Adrenal gland (tissue), 12 donors: Measurements from ENCODE around the gene SUV39H2. TPM values are rescaled to one million over a fixed set of nuclear protein-coding genes. Genes with fewer than 3 reads are reported as not detected.

Experiments
- DNase-seq, 7 donors: peaks; one replicate each; pipeline ENCODE4 v3.0.0-alpha.2; 2019 to 2020
- H3K27ac ChIP-seq, 5 donors: fragments of 200-600 bp; sonication (generic) in 4 of 5; 1 replicate in 3 of 5; 2 replicates in 2 of 5; pipeline versions ENCODE4 v1.5.1 to v1.8.0; 2016 to 2020; ENCODE audit warnings: mild to moderate bottlenecking in 1 of 5
- H3K27me3 ChIP-seq: fragments of 200-600 bp; 2 replicates; pipeline ENCODE4 v1.8.0; 2021
- H3K36me3 ChIP-seq, 2 donors: fragments of 200-600 bp; replicated peaks in 1 of 2; 1 replicate in 1 of 2; 2 replicates in 1 of 2; pipeline versions ENCODE4 v1.5.1 to v1.8.0; 2018 to 2022
- H3K4me1 ChIP-seq, 2 donors: fragments of 200-600 bp; replicated peaks in 1 of 2; 1 replicate in 1 of 2; 2 replicates in 1 of 2; pipeline versions ENCODE4 v1.5.1 to v1.8.0; 2018 to 2021
- H3K4me3 ChIP-seq, 4 donors: fragments of 200-600 bp; sonication (generic) in 3 of 4; one replicate each; pipeline ENCODE4 v1.5.1; 2016 to 2018
- H3K9me3 ChIP-seq, 3 donors: fragments of 200-600 bp; sonication (generic) in 1 of 3; replicated peaks in 1 of 3; 1 replicate in 2 of 3; 2 replicates in 1 of 3; pipeline versions ENCODE4 v1.5.1 to v1.8.0; 2016 to 2021
- POLR2A ChIP-seq, 2 donors: fragments of 450-650 bp; IDR thresholded peaks; one replicate each; pipeline ENCODE4 v1.6.1; 2017; ENCODE audit warnings: antibody characterized with exemption in 2 of 2, mild to moderate bottlenecking in 2 of 2, moderate library complexity in 1 of 2
- WGBS, 4 donors: extraction: QIAGEN DNeasy Blood & Tissue Kit in 2 of 4; methylation state at CpG; one replicate each; pipeline versions ENCODE4 v1.1.5 to v1.1.7; 2013 to 2017; 5-methylcytosine and 5-hydroxymethylcytosine counted together
- intact Hi-C, 2 donors: fragments of 100-400 bp; cut with DNase I; formaldehyde crosslinking; loops; one replicate each; pipeline versions ENCODE4 v1.14.1 to v1.15.0; 2022 to 2023
- polyA plus RNA-seq, 3 donors: library from polyadenylated mRNA; stranded (reverse); fragments of 200-250 nt in 2 of 3; fragments of 350-450 nt in 1 of 3; fragmentation: Illumina TruSeq in 1 of 3; extraction: RNeasy Lipid Tissue Mini Kit (QIAGEN cat#74804) in 1 of 3; gene quantifications; one replicate each; pipeline ENCODE4 v1.2.3, GENCODE V29; 2013 to 2014
- total RNA-seq, 9 donors: library from RNA; depleted of rRNA in 4 of 9; stranded (reverse); fragments of >200 nt in 4 of 9; fragments of 120-200 nt in 1 of 9; fragmentation: NEBNext Ultra II Directional in 1 of 9; extraction: Animal tissue kit (Norgen Biotek cat#: 25700) in 1 of 9; gene quantifications; one replicate each; pipeline versions ENCODE4 v1.1.0 to v1.2.4, GENCODE V29; 2013 to 2023
- TF ChIP-seq, protein P1 (sequence below), 6 experiments: fragments of 450-650 bp in 4 of 6; fragments of 200-600 bp in 2 of 6; sonication (generic) in 1 of 6; IDR thresholded peaks; 1 replicate in 5 of 6; 2 replicates in 1 of 6; pipeline versions ENCODE4 v1.5.1 to v1.8.0; 2016 to 2021; ENCODE audit warnings: antibody characterized with exemption in 6 of 6, mild to moderate bottlenecking in 2 of 6, moderate library complexity in 1 of 6
- donor health status: healthy with polysubstance abuse.
- donor health status: Bipolar disorder and iron deficiency.
- donor health status: DM: yes; HTN: yes; CAD: no.
- donor health status: DM: no; HTN: no; CAD: no.
- donor health status: DM: no; HTN: no; CAD: no.
- donor health status: DM: yes; HTN: yes; CAD: no.

The SUV39H2 gene
- total and polyA plus RNA-seq, 12 donors = 1.7 to 19.1 (median 6.4) TPM

DNA sequence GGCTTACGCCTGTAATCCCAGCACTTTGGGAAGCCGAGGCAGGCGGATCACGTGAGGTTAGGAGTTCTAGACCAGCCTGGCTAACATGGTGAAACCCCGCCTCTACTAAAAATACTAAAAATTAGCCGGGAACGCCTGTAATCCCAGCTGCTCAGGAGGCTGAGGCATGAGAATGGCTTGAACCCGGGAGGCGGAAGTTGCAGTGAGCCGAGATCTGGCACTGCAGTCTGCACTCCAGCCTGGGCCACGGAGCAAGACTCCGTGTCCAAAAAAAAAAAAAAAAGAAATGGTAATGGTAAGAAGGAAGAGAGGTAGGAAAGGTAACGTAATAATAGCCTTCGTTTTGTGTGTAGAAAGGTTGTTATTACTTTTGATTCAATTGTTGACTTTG lies 39.4 kb upstream of the SUV39H2 start:
- Histone ChIP-seq H3K9me3 (no peaks in the 10 kb centered on the region), H3K4me3 (peak overlapping the region in 2 of 4 donors; percentile 84 to 95), H3K36me3 (peaks cover 0 to 41% of the 10 kb centered on the region in 2 donors), H3K27me3 (no peaks in the 10 kb centered on the region), H3K4me1 (peaks cover 14 to 20% of the 10 kb centered on the region in 2 donors), H3K27ac (peak overlapping the region in 2 of 5 donors; percentile 96 to 97)
- WGBS, 4 donors = 11 to 12% (median 11%) methylated on average over 14 of the region's 14 CpGs
- peak in 1 of 7 donors; percentile 24 for DNase-seq
- intact Hi-C loops = loop anchor here (10.0 kb wide), 2 partner anchors 304 to 344 kb away; no protein-coding TSS in a partner anchor
- TF ChIP-seq, protein P1, sequence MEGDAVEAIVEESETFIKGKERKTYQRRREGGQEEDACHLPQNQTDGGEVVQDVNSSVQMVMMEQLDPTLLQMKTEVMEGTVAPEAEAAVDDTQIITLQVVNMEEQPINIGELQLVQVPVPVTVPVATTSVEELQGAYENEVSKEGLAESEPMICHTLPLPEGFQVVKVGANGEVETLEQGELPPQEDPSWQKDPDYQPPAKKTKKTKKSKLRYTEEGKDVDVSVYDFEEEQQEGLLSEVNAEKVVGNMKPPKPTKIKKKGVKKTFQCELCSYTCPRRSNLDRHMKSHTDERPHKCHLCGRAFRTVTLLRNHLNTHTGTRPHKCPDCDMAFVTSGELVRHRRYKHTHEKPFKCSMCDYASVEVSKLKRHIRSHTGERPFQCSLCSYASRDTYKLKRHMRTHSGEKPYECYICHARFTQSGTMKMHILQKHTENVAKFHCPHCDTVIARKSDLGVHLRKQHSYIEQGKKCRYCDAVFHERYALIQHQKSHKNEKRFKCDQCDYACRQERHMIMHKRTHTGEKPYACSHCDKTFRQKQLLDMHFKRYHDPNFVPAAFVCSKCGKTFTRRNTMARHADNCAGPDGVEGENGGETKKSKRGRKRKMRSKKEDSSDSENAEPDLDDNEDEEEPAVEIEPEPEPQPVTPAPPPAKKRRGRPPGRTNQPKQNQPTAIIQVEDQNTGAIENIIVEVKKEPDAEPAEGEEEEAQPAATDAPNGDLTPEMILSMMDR (IDR thresholded peaks at IDR 0.05) = no peak
- no peak for TF ChIP-seq POLR2A (IDR thresholded peaks at IDR 0.05)

DNA sequence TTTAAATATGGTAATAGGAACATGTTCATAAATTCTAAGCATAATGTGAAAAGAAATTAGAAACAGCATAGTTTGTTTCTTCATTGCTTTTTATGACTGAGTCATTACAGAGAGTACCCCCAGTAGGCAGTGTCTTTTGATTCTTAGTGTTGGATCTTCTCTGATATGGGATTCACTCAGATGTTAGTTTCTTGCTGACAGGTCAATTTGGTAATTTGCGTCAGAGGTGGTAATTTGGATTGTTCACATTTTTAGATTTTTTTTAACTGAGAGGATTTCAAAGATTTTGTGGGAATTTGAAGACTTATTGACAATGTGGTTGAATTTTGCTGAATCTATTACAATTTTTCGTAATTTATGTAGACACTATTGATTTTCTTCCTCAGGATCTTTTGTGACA lies 38.5 kb upstream of the SUV39H2 start:
- Histone ChIP-seq H3K4me1 (peaks cover 14 to 20% of the 10 kb centered on the region in 2 donors), H3K36me3 (peaks cover 0 to 49% of the 10 kb centered on the region in 2 donors), H3K9me3 (no peaks in the 10 kb centered on the region), H3K27me3 (no peaks in the 10 kb centered on the region), H3K27ac (no peak overlapping the region), H3K4me3 (no peak overlapping the region)
- TF ChIP-seq, protein P1 (IDR thresholded peaks at IDR 0.05) = no peak
- TF ChIP-seq POLR2A (IDR thresholded peaks at IDR 0.05) = no peak
- DNase-seq = no peak
- intact Hi-C loops = no loop called here
- 93 to 98% (median 94%) methylated on average over 2 of the region's 2 CpGs for WGBS, 4 donors

DNA sequence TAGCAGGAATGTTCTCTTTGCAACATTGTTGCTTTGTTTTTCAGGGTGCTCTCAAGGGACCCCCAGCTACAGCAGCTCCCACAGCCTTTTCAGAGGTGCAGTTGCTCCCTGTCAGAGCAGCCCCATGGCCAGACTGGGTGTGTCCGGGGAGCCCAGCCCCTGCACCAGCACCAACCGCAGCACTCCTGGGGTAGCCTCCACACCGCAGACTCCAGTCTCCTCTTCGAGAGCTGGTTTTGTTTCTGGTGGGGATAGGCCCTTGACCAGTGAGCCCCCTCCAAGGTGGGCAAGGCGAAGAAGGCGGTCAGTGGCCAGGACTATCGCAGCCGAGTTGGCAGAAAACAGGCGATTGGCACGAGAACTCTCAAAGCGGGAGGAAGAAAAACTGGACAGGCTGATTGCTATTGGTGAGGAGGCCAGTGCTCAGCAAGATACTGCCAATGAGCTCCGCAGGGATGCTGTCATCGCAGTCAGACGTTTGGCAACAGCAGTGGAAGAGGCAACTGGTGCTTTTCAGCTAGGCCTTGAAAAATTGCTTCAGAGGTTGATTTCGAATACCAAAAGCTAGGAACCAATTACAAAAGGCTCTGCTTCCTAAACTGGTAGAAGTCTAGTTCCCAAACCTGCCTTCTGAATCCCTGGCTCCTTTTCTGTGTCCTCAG lies 35.2 kb upstream of the SUV39H2 start:
- no peak for DNase-seq
- TF ChIP-seq, protein P1 (IDR thresholded peaks at IDR 0.05) = no peak
- TF ChIP-seq POLR2A (IDR thresholded peaks at IDR 0.05) = no peak
- Histone ChIP-seq H3K36me3 (peaks cover 0 to 52% of the 10 kb centered on the region in 2 donors), H3K27ac (no peak overlapping the region), H3K9me3 (no peaks in the 10 kb centered on the region), H3K4me1 (peaks cover 7 to 12% of the 10 kb centered on the region in 2 donors), H3K27me3 (no peaks in the 10 kb centered on the region), H3K4me3 (no peak overlapping the region)
- intact Hi-C loops = no loop called here
- 91 to 93% (median 93%) methylated on average over 14 to 15 of the region's 15 CpGs for WGBS, 4 donors

DNA sequence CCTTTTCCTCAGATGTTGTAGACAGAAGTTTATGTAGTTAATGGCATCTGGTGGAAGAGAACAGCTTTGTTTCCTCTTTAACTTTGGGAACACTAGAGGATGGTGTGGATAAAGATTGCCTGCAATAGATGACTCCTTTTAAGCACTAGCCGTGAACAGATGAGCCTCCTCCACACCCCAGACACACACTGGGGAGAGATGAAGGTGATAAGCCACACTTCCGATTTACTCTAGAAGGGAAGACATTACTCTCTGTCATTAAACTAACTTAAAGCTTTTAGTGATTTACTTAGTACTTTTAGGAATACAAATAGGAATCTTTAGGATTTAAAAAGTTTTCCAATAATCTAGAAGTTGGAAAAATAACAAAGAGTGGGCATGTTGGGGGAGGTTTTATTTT lies 33.7 kb upstream of the SUV39H2 start:
- no peak overlapping the region for H3K4me3 ChIP-seq
- 58 to 84% (median 77%) methylated on average over 2 of the region's 2 CpGs for WGBS, 4 donors
- peaks cover 0 to 52% of the 10 kb centered on the region in 2 donors for H3K36me3 ChIP-seq
- no peak overlapping the region for H3K27ac ChIP-seq
- no peak for TF ChIP-seq POLR2A (IDR thresholded peaks at IDR 0.05)
- TF ChIP-seq, protein P1 (IDR thresholded peaks at IDR 0.05) = no peak
- H3K9me3 ChIP-seq = no peaks in the 10 kb centered on the region
- no peaks in the 10 kb centered on the region for H3K27me3 ChIP-seq
- no peak for DNase-seq
- intact Hi-C loops = no loop called here
- peaks cover 0 to 2% of the 10 kb centered on the region in 2 donors for H3K4me1 ChIP-seq
